Right lobe of liver (tissue), 4 donors: Measurements from ENCODE around the gene RPL3.

ENCODE experiments used
- CTCF ChIP-seq, 4 donors: fragments of 200-600 bp in 3 of 4; fragments of 450-650 bp in 1 of 4; IDR thresholded peaks; one replicate each; pipeline versions ENCODE4 v1.5.1 to v1.8.0; 2016 to 2022; ENCODE audit warnings: antibody characterized with exemption in 4 of 4, mild to moderate bottlenecking in 2 of 4
- POLR2A ChIP-seq: fragments of 450-650 bp; IDR thresholded peaks from one replicate; pipeline ENCODE4 v1.6.1; 2017; ENCODE audit warnings: antibody characterized with exemption, mild to moderate bottlenecking
- donor health status: DM: no; HTN: no; CAD: no.
- donor health status: DM: no; HTN: no; CAD: no.
- donor health status: DM: no; HTN: yes; CAD: no.

GRCh38 chr22:39316440-39317083 lies 2.9 kb downstream of the RPL3 start:
- TF ChIP-seq POLR2A (no peak), CTCF (IDR thresholded peaks at IDR 0.05) (peak; percentile 80 to 94 (median 90))
